GM12892 (cell line): ENCODE data around the gene AKAP12.

Experiments used
- POLR2A ChIP-seq: IDR thresholded peaks from 2 replicates; pipeline ENCODE4 v1.6.1; 2011; ENCODE audit warnings: low read depth, low read length, control low read depth
- POLR2AphosphoS5 ChIP-seq: IDR thresholded peaks from 2 replicates; pipeline ENCODE4 v1.6.1; 2011; ENCODE audit warnings: low read depth, low read length, control low read depth
- TAF1 ChIP-seq: IDR thresholded peaks from 2 replicates; pipeline ENCODE4 v1.6.1; 2011; ENCODE audit warnings: low read depth, mild to moderate bottlenecking, control low read depth, low read length, borderline replicate concordance

DNA sequence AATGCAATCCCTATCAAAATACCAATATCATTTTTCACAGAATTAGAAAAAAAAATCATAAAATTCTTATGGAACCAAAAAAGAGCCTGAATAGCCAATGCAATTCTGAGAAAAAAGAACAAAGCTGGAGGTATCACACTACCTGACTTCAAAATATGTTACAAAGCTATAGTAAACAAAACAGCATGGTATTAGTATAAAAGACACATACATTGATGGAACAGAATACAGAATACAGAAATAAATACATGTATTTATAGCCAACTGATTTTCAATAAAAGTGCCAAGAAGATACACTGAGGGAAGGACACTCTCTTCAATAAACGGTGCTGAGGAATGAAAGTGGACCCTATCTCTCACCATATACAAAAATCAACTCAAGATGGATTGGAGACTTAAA, 28.7 kb upstream of the AKAP12 start:
- TF ChIP-seq TAF1 (no peak), POLR2A (no peak), POLR2AphosphoS5 (no peak)
